Testis (tissue), 2 donors: ENCODE results near the gene GPC4.

Source experiments
- POLR2A ChIP-seq: fragments of 450-650 bp; IDR thresholded peaks from one replicate; pipeline ENCODE4 v1.6.1; 2017; ENCODE audit warnings: antibody characterized with exemption, mild to moderate bottlenecking, moderate library complexity
- TF ChIP-seq, protein P1 (sequence below), 3 experiments: fragments of 450-650 bp in 2 of 3; fragments of 200-600 bp in 1 of 3; sonication (generic) in 1 of 3; IDR thresholded peaks; one replicate each; pipeline ENCODE4 v1.5.1; 2016 to 2019; ENCODE audit warnings: antibody characterized with exemption in 3 of 3, mild to moderate bottlenecking in 2 of 3, moderate library complexity in 1 of 3

DNA sequence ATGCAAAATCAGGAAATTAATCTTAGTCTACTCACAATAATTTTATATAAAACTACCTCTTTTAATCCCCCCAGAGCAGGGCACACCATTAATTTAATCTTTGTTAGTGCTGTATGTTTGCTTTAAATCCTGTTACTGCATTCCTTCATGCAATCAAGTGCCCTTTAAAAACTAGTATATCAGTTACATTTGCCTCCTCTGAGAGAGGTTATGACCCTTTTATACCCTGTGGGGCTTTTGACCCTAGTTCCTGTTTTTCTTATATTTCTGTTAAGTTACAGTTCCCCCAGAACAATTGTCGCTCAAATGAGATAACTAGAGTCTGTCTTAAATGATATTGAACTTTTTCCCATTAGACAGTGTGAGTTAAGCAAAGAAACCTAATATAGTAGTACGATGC, 46.2 kb downstream of the GPC4 start:
- TF ChIP-seq, protein P1, sequence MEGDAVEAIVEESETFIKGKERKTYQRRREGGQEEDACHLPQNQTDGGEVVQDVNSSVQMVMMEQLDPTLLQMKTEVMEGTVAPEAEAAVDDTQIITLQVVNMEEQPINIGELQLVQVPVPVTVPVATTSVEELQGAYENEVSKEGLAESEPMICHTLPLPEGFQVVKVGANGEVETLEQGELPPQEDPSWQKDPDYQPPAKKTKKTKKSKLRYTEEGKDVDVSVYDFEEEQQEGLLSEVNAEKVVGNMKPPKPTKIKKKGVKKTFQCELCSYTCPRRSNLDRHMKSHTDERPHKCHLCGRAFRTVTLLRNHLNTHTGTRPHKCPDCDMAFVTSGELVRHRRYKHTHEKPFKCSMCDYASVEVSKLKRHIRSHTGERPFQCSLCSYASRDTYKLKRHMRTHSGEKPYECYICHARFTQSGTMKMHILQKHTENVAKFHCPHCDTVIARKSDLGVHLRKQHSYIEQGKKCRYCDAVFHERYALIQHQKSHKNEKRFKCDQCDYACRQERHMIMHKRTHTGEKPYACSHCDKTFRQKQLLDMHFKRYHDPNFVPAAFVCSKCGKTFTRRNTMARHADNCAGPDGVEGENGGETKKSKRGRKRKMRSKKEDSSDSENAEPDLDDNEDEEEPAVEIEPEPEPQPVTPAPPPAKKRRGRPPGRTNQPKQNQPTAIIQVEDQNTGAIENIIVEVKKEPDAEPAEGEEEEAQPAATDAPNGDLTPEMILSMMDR (IDR thresholded peaks at IDR 0.05): no peak
- TF ChIP-seq POLR2A: no peak
